Epithelial cell of esophagus (primary cell): Measurements from ENCODE around the gene TXNRD2.
A peak's percentile ranks its signal among the peaks of the same experiment; 100 is the strongest.

Source experiments
- DNase-seq: peaks from one replicate; pipeline ENCODE4 v3.0.0; 2010; ENCODE audit warnings: low read depth
- H3K4me3 ChIP-seq: 2 replicates; pipeline ENCODE4 v1.5.1; 2011; ENCODE audit warnings: mild to moderate bottlenecking, low read length, control low read depth
- CTCF ChIP-seq: IDR thresholded peaks from 2 replicates; pipeline ENCODE4 v1.5.1; 2011; ENCODE audit warnings: low read depth, mild to moderate bottlenecking, low read length, control low read depth, inconsistent platforms; ENCODE audit not compliant: insufficient read depth; ENCODE audit errors: missing control alignments

The TXNRD2 gene

DNA sequence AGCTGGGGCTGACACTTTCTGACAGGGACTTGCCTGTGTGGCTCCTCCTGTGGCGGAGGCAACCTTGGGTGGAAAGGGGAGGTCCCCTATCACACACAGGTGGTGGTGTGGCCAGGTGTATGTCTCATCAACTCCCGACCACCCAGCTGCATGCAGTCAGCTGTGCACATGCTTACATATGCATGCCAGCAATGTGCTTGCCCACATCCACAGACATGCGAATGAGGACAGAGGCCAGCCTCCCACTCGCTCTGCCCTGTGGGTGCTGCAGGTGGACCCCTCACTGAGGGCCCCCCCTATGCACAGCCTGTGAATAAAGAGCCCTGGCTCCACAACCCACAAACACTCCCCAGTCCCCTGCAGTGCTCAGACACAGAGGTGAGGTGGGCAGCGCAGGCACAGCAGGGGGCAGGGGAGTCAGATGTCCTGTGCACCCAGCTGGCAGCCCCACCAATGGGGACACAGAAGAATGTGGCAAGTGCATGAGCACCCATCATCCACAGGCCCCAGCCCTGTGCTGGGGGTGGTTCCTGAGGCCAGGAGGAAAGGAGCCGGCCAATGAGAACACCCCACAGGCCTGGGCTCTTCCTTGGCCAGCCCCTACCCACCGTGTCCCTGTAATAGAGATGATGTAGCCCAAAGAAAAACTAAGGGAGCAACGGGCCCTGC lies 96.4 kb downstream of the TXNRD2 start:
- no peak for DNase-seq
- TF ChIP-seq CTCF: no peak
- no peak overlapping the region for H3K4me3 ChIP-seq

- no peak for TF ChIP-seq CTCF
- DNase-seq: peak; percentile 51
- no peak overlapping the region for H3K4me3 ChIP-seq
These were observed 97.1 kb downstream of the TXNRD2 start for GRCh38 chr22:19844377-19845053.

GRCh38 chr22:19843857-19844376 lies 97.7 kb downstream of the TXNRD2 start:
- DNase-seq: no peak
- no peak for TF ChIP-seq CTCF
- no peak overlapping the region for H3K4me3 ChIP-seq

DNA sequence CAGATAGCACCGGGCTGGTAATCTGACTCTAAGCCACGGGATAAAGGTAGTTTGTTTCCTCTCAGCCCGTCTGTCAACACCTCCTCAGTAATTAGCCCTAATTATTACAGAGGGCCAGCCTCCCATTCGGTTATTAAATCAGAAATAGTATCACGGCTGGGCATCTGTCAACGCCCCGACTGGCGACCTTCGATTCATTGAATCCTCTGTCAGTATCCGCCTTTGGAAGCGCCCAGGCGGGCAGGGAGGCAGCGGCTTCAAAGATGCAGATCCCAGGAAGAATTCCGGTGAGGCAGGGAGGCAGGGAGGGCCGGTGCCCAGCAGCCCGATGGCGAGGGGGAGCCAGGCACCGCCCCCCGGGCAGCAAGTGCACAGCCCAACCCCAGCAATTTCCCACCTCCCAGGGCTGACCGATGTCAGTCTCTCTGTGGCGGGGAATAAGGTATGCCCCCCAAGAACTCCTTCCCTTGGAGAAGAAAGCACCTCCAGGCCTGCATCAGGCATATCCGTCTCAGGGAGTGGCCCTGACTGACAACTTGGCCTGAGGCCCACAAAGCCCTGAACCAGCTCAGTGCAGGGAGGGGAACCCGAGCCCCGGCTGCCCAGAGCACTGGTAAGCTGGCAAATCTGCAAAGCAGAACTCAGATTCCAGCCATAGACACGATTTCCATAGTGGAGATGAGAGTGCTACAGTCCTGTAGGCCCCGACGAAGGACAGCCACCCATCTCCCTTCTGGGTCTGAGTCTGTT lies 98.3 kb downstream of the TXNRD2 start:
- DNase-seq: no peak
- no peak for TF ChIP-seq CTCF
- H3K4me3 ChIP-seq: no peak overlapping the region

GRCh38 chr22:19842393-19843106 lies 99.1 kb downstream of the TXNRD2 start:
- no peak overlapping the region for H3K4me3 ChIP-seq
- DNase-seq: no peak
- TF ChIP-seq CTCF: no peak

DNA sequence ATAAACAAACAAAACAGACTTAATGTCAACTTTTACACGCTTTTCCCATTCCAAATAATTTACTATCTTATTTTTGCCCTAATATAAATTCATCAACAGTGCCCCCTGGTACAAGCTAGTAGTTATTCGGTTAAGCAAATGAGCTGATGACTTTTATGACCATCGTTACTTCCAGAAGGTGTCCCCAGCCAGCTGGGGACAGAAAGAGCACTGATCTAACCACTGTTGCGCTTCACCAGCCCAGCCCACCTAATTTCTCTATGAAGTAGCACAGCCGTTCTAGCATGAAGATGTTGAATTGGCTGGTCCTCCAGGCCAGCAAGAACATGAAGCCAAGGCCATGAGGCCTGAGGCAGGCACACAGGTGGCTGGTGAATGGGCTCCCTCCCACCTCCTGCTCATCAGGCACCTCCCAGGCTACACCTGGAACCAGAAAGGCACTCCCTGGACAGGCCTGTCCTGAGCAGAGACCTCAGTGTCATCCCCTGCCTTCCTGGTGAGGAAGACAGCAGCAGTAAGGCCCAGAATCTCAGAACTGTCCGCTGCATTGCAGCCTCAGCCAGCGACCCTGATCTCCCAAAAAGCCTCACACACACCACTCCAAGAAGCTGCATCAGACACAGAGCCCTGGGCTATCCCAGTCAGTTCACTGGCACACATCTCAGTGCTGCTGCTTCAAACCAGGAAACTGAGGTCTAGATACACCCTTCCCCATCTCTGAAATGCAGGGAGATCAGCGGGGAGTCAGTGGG lies 99.8 kb downstream of the TXNRD2 start:
- no peak overlapping the region for H3K4me3 ChIP-seq
- no peak for DNase-seq
- no peak for TF ChIP-seq CTCF
